B cell (primary cell): ENCODE measurements around the gene SERPINI2. TPM values are rescaled to one million over a fixed set of nuclear protein-coding genes. Genes with fewer than 3 reads are reported as not detected.

ENCODE experiments used
- ATAC-seq: fragments of 200-7000 bp; cut with Tn5 transposase; one replicate; pipeline ENCODE4 v1.10.0; 2021; ENCODE audit warnings: low read depth, mild to moderate bottlenecking, moderate number of reproducible peaks, moderate library complexity
- CTCF ChIA-PET: fragments of 350-600 bp; sonication (Branson Sonifier 250); formaldehyde crosslinking; loops from one replicate; lab custom pipeline; 2021; ENCODE audit warnings: antibody characterized with exemption, inconsistent platforms; lab: Charles Lee
- POLR2A ChIA-PET: fragments of 350-600 bp; sonication (Branson Sonifier 250); formaldehyde crosslinking; loops from one replicate; lab custom pipeline; 2021; ENCODE audit warnings: antibody characterized with exemption; lab: Charles Lee
- DNase-seq: peaks from one replicate; pipeline ENCODE4 v3.0.0; 2013
- H2AFZ ChIP-seq: 2 replicates; pipeline ENCODE4 v1.6.1; 2012; ENCODE audit warnings: mild to moderate bottlenecking, low read depth, low read length; ENCODE audit not compliant: insufficient read depth, poor library complexity, severe bottlenecking
- H3K27ac ChIP-seq, 2 donors: 1 replicate in 1 of 2; 2 replicates in 1 of 2; pipeline ENCODE4 v1.5.1; 2012 to 2013; ENCODE audit warnings: low read length in 2 of 2, mild to moderate bottlenecking in 2 of 2, moderate library complexity in 1 of 2
- H3K27me3 ChIP-seq, 4 experiments: fragments of 200-600 bp in 1 of 4; sonication (generic) in 1 of 4; replicated peaks in 1 of 4; 1 replicate in 2 of 4; 2 replicates in 2 of 4; pipeline versions ENCODE4 v1.6.1 to v1.7.0; 2013 to 2016; ENCODE audit warnings: low read length in 3 of 4, mild to moderate bottlenecking in 2 of 4, mixed read lengths in 1 of 4, moderate library complexity in 1 of 4; ENCODE audit not compliant: insufficient read depth in 4 of 4, control insufficient read depth in 3 of 4; ENCODE audit errors: control extremely low read depth in 1 of 4
- H3K36me3 ChIP-seq, 2 experiments: replicated peaks in 1 of 2; 1 replicate in 1 of 2; 2 replicates in 1 of 2; pipeline versions ENCODE4 v1.6.1 to v1.7.1; 2013; ENCODE audit warnings: low read length in 1 of 2; ENCODE audit not compliant: insufficient read depth in 2 of 2, control insufficient read depth in 1 of 2; ENCODE audit errors: control extremely low read depth in 1 of 2, extremely low read depth in 1 of 2
- H3K4me1 ChIP-seq, 2 donors: fragments of 200-600 bp in 1 of 2; sonication (generic) in 1 of 2; 1 replicate in 1 of 2; 2 replicates in 1 of 2; pipeline versions ENCODE4 v1.5.1 to v1.6.1; 2013 to 2017; ENCODE audit warnings: low read length in 2 of 2; ENCODE audit not compliant: control insufficient read depth in 2 of 2, insufficient read depth in 2 of 2
- H3K4me2 ChIP-seq: replicated peaks from 2 replicates; pipeline ENCODE3; 2012; ENCODE audit warnings: mild to moderate bottlenecking, low read depth, low read length; ENCODE audit not compliant: poor library complexity, severe bottlenecking
- H3K4me3 ChIP-seq, 5 experiments: fragments of 200-600 bp in 1 of 5; sonication (generic) in 1 of 5; 1 replicate in 3 of 5; 2 replicates in 2 of 5; pipeline versions ENCODE4 v1.5.1 to v1.7.0; 2011 to 2016; ENCODE audit warnings: low read length in 4 of 5, mild to moderate bottlenecking in 4 of 5, low read depth in 2 of 5, control low read depth in 1 of 5, moderate library complexity in 1 of 5; ENCODE audit not compliant: insufficient read depth in 1 of 5; ENCODE audit errors: control extremely low read depth in 1 of 5, extremely low read depth in 1 of 5
- H3K79me2 ChIP-seq: fragments of 200-600 bp; sonication (generic); one replicate; pipeline ENCODE4 v1.6.0; 2016; ENCODE audit warnings: low read length; ENCODE audit not compliant: control insufficient read depth, insufficient read depth
- H3K9ac ChIP-seq: fragments of 200-600 bp; sonication (generic); 2 replicates; pipeline ENCODE4 v1.6.1; 2017; ENCODE audit warnings: mild to moderate bottlenecking, low read length, moderate library complexity
- H3K9me3 ChIP-seq, 3 donors: one replicate each; pipeline versions ENCODE4 v1.6.1 to v1.7.1; 2013; ENCODE audit warnings: low read length in 2 of 3; ENCODE audit not compliant: control insufficient read depth in 2 of 3, insufficient read depth in 1 of 3; ENCODE audit errors: control extremely low read depth in 1 of 3
- H4K20me1 ChIP-seq: 2 replicates; pipeline ENCODE4 v1.6.0; 2012; ENCODE audit warnings: mild to moderate bottlenecking, low read length; ENCODE audit not compliant: insufficient read depth, control insufficient read depth, poor library complexity, severe bottlenecking
- H3K27ac Mint-ChIP-seq: one replicate; pipeline ENCODE4 v1.8.0; 2021; ENCODE audit warnings: mixed read lengths
- H3K27me3 Mint-ChIP-seq: one replicate; pipeline ENCODE4 v1.8.0; 2021; ENCODE audit warnings: mixed read lengths
- H3K4me1 Mint-ChIP-seq: one replicate; pipeline ENCODE4 v1.8.0; 2021; ENCODE audit warnings: mixed read lengths
- H3K4me3 Mint-ChIP-seq: one replicate; pipeline ENCODE4 v1.8.0; 2021; ENCODE audit warnings: mixed read lengths
- H3K9me3 Mint-ChIP-seq: one replicate; pipeline ENCODE4 v1.8.0; 2022; ENCODE audit warnings: mixed read lengths; ENCODE audit not compliant: insufficient read depth
- CTCF ChIP-seq: fragments of 200-600 bp; IDR thresholded peaks from one replicate; pipeline ENCODE4 v1.8.0; 2022; ENCODE audit warnings: antibody characterized with exemption, mild to moderate bottlenecking
- EZH2 ChIP-seq: IDR thresholded peaks from 2 replicates; pipeline ENCODE4 v1.6.1; 2012; ENCODE audit warnings: borderline replicate concordance, low read depth, mild to moderate bottlenecking, moderate library complexity, low read length; ENCODE audit not compliant: insufficient read depth, poor library complexity, severe bottlenecking
- WGBS: methylation state at CpG from one replicate; pipeline ENCODE4 v1.1.5; 2013; ENCODE audit warnings: missing lambda C conversion rate; ENCODE audit not compliant: insufficient coverage; 5-methylcytosine and 5-hydroxymethylcytosine counted together
- intact Hi-C: fragments of 100-400 bp; cut with micrococcal nuclease; formaldehyde crosslinking; loops from one replicate; pipeline ENCODE4 v1.10.0; 2022
- polyA plus RNA-seq: library from polyadenylated mRNA; depleted of rRNA; stranded (reverse); fragments of >200 nt; gene quantifications from 2 replicates; pipeline ENCODE4 v1.2.3, GENCODE V29; 2012
- total RNA-seq, 2 donors: library from RNA; stranded (reverse); fragments of 120-200 nt in 1 of 2; gene quantifications; 1 replicate in 1 of 2; 2 replicates in 1 of 2; pipeline versions ENCODE4 v1.2.3 to v1.2.4, GENCODE V29; 2013 to 2022

SERPINI2 gene
- total and polyA plus RNA-seq, 2 donors (not counting 1 experiment from before 2014, with no cell fraction given): not detected

GRCh38 chr3:167483708-167484475 lies 10.1 kb upstream of the SERPINI2 start:
- H3K9me3 Mint-ChIP-seq: peaks cover 9% of the 10 kb centered on the region
- H3K27ac ChIP-seq: no peak overlapping the region
- ATAC-seq (no peak), DNase-seq (no peak)
- H3K9me3 ChIP-seq: no peaks in the 10 kb centered on the region
- no peaks in the 10 kb centered on the region for H3K4me1 ChIP-seq
- no peaks in the 10 kb centered on the region for H3K36me3 ChIP-seq
- ChIA-PET POLR2A (no interaction called here), CTCF (no interaction called here)
- H3K27me3 ChIP-seq: no peaks in the 10 kb centered on the region
- WGBS: 50% methylated on average over 1 of the region's 2 CpGs
- H2AFZ ChIP-seq: no peak overlapping the region
- H3K9ac ChIP-seq: no peak overlapping the region
- intact Hi-C loops: no loop called here
- H3K27ac Mint-ChIP-seq: no peak overlapping the region
- no peak for TF ChIP-seq EZH2
- no peak for TF ChIP-seq CTCF
- H3K4me1 Mint-ChIP-seq: no peaks in the 10 kb centered on the region
- no peaks in the 10 kb centered on the region for H3K27me3 Mint-ChIP-seq
- H3K4me3 Mint-ChIP-seq: no peak overlapping the region
- no peak overlapping the region for H3K4me2 ChIP-seq
- H3K79me2 ChIP-seq: no peaks in the 10 kb centered on the region
- H3K4me3 ChIP-seq: no peak overlapping the region
- no peaks in the 10 kb centered on the region for H4K20me1 ChIP-seq

DNA sequence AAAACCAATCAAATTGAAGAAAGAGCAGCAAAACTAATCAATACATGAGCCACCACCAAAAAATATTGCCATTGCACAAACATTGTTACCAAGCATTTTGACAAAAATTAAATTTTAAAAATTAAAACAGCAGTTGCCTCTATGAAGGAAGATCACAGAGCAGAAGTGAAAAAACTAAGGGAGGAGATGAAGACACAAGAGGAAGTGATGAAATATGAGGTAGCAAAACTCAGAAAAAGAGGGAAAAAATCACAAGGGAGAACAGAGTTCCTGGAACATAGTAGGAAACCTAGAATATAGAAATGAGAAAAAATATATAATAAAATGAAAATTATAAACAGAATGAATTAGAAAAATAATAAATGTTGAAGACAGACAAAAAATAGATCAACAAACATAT lies 7.3 kb upstream of the SERPINI2 start:
- TF ChIP-seq CTCF: no peak
- TF ChIP-seq EZH2: no peak
- Mint-ChIP-seq H3K4me3 (no peak overlapping the region), H3K4me1 (no peaks in the 10 kb centered on the region), H3K9me3 (peaks cover 6% of the 10 kb centered on the region), H3K27ac (no peak overlapping the region), H3K27me3 (no peaks in the 10 kb centered on the region)
- CTCF ChIA-PET: no interaction called here
- H3K9me3 ChIP-seq: no peaks in the 10 kb centered on the region
- H4K20me1 ChIP-seq: no peaks in the 10 kb centered on the region
- H3K4me3 ChIP-seq: no peak overlapping the region
- H3K27me3 ChIP-seq: no peaks in the 10 kb centered on the region
- H3K4me1 ChIP-seq: no peaks in the 10 kb centered on the region
- no peak overlapping the region for H3K27ac ChIP-seq
- H3K79me2 ChIP-seq: no peaks in the 10 kb centered on the region
- no peaks in the 10 kb centered on the region for H3K36me3 ChIP-seq
- DNase-seq (no peak), ATAC-seq (no peak)
- POLR2A ChIA-PET: no interaction called here
- H2AFZ ChIP-seq: no peak overlapping the region
- intact Hi-C loops: no loop called here
- no peak overlapping the region for H3K4me2 ChIP-seq
- H3K9ac ChIP-seq: no peak overlapping the region
